ENCODE results near the gene DPYD.

Gene DPYD

DNA sequence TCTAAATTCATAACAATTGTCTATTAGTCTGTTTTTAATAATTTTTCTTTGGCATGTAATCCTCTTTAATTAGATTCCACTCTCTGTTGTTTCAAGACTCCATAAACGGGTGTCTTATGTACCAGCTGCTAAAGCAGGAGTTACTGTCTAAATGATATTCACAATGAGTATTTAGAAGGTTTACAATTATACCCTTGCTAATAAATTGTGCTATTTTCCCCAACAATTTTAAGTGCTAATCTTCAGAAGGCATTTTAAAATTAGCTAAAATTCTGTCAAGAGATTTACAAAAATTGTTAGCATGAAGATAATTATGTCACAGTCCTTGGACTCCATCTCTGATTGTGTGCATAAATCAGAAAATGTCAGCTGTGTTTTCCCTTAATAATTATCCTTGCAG is 83.7 kb downstream of the DPYD start:
- no peak for DNase-seq (ENCODE audit: low spot score)

DNA sequence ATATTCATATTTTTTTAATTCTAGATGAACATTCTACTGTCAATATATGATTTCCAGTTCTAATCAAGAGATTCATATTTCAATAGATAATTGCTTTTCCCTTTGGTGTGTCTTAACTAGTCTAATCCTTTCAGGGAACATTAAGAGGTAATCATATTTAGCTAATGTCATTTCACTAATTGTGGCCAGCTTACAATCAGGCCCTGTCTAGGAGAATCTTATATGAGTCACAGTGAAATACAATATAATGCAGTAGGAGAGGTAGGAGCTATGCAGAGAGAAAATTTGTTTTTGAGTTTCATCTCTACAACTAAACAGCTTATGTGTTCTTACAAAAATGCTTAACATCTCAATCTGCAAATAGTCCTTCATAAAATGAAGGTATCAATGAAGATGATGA is 85.9 kb downstream of the DPYD start:
- DNase-seq (ENCODE audit: low spot score) = no peak

DNA sequence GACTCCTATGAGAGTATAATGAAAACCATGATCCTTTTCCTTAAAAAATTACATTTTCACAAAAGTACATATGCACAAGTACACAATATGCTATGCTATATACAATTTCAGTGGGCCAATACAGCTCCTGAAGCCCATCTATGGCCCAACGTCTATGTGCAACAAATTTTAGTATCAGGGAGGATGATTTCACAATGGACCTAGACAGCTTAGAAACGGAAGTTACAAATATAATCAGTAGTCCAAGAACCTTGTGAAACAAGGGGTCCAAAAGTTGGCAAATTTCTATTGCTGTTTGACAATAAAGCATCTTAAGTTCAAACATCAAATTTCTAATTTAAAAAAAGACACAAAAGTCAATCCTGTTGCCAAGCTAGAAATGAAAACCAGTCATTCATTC is 87.0 kb downstream of the DPYD start:
- DNase-seq (ENCODE audit: low spot score) = no peak

DNA sequence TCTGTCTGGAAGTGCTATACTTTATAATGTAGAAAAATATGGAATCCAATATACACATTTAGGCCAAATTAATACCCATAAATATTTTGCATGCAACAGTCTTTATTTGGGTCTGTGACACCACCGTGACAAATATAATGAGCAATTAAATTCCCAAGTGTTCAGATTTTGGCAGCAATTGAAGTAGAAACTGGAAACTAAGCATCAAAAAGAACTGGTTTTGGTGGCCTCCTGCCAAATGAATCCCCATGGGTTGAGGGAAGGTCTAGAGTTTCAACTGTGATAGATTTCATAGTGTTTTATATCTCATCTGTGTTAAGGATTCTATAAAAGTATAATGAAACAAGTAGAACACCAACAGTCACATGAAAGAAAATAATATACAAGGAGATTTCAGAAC is 88.4 kb downstream of the DPYD start:
- DNase-seq (ENCODE audit: low spot score) = no peak

DNA sequence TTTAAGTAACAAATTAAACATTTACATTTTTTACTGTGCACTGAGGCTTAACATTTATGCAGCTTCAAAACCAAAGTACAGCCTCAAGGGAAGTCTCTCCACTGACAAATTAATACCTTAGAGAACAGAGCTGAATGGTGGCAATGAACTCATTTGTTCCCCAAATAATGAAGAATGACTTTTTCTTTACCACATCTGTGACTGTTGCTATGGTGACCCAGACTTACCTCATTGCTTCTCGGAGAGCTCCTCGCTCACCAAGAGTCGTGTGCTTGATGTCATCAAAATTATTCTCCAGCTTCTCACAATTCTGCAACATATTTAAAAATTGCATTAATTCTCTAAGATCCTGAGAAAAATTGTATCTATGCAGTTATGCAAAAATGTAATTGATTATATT is 92.9 kb downstream of the DPYD start:
- DNase-seq (ENCODE audit: low spot score) = no peak

DNA sequence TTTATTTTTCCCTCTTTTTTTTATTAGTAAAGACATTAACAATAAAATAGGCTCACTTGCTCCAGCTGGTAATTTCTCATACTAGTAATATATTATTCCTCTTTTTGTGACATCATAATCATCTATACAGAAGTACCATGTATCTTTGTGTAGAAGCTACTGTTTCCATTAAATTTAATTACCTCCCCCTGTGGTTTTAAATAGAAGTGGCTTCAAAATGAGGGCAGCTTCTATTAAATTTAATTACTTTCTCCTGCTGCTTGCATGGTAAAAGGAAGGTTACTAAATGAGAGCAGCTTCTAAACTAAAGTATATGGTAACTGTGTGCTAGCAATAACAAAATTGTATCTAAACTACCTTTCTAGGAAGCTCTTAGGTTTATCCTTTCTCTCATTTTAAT is 94.0 kb downstream of the DPYD start:
- DNase-seq (ENCODE audit: low spot score) = no peak

DNA sequence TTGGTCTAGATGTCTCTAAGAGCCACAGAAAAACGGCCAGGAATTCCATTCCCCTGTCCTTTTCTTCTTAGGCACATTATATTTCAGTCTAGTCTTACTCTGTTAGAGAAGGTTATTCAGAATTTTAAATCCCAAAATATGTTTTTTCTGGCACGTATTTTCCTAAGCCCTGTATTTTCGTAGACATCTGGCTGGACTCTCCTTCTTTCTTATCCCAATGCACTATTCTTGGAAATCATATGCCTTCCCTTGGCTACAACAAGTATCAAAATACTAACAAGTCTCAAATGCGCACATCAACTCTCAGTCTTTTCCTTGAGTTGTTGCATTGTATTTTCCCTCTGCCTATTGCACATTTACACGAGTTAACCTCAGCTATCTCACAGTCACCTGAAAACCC is 96.2 kb downstream of the DPYD start:
- DNase-seq (ENCODE audit: low spot score) = no peak

DNA sequence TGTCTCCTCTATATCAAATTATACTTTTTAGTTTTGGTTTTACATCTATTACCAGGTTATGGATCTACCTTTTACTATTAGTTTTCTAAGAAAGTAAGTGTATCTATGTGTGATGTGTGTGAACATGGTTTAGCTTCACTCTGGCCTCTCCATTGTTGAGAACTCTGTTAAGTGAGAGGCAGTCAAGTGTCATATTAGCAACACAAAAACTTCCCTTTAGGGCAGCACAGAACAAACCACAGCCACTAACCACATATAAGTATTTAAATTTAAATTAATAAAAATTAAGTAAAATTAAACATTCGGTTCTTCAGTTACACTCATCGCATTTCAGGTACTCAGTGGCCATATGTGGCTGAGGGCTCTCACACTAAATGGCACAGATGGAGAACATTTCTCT is 96.6 kb downstream of the DPYD start:
- DNase-seq (ENCODE audit: low spot score) = no peak

DNA sequence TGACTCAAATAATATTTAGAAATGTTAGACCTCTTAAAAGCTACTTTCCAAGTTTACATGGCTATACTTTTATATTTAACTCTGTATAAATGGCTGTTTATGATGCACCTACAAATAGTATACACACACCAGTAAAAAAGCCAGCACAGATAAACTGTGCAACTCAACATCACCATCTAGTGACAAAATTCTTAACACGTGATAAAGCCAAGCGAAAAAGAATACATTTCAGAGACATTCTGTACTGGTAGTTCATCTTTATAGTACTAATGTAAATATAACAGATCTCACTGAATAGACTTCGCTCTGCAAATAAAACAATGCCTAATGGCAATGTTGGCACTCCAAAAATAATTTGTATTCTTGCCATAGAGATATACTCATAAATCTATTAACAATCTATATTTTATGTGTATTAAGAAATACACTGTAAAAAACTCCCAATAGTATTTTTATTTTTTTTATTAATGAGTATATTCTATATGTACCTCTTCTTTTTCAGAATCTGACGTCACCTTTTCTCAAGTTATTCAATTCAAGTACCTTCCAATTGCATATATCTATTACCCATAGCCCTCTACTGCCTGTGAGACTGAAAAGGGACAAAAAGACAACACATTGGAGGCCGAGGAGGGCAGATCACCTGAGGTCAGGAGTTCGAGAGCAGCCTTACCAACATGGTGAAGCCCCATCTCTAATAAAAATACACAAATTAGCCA is 100.2 kb downstream of the DPYD start:
- DNase-seq (ENCODE audit: low spot score) = no peak

DNA sequence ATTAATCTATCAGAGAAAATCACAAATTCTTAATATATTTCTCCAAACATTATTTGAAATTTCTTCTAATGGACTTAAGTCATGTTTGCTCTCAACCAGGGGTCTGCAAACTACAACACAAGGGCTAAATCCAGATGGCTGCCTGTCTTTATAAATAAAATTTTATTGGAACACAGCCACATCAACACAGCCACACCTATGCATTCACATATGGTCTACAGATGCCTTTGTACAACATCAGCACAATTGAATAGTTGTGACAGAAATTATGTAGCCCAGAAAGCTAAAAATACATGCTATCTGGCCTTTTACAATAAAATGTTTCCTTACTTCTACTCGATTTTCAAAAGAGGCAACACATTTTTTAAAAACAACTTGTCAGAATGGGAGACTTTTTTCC is 103.9 kb downstream of the DPYD start:
- DNase-seq (ENCODE audit: low spot score) = no peak

DNA sequence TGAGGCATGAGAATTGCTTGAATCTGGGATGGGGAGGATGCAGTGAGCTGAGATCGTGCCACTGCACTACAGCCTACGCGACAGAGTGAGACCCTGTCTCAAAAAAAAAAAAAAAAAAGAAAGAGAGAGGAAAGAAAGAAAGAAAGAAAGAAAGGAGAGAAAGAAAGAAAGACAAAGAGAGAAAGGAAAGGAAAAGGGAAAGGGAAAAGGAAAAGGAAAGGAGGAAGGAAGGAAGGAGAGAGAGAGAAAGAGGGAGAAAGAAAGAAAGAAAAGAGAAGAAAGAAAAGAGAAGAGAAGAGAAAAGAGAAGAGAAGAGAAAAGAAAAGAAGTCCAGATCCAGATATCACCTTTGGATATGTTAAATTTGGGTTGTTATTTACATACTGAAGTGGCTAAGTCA is 106.0 kb downstream of the DPYD start:
- DNase-seq (ENCODE audit: low spot score) = no peak

DNA sequence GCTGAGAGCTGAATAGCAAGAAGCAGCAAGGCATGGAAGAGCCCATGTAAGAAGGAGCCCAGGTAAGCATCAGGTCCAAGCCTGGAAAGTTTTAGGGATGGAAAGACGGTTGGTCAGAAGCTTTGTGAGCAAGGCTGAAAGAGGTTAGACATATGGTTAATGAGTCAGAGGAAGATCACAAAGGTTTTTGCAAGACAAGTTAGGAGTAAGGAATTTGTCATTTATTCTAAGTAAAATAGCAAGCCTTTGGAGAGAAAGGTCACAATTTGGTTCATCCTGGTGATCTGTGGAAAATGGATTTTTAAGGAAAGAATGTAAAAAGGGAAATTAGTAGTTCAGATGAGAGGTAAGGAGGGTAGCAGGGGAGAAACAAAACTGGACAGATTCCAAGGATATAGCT is 106.7 kb downstream of the DPYD start:
- DNase-seq (ENCODE audit: low spot score) = no peak

DNA sequence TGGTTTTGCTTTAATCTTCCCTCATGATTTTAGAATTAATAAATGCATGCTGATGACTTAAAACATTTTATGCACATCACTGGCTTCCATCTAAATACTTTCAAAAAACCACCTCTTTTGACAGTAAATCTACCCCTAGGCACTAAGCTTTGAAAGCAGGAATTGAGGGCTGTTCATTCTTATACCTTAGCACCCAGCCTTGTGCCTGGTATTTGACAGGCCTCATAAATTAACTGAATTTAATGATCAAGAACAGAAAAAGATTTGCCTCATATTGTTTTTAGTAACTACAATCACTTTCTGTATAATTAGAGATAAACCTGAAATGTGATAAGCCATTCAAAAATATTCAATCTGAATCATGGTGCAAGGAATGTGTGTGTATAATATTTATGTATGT is 108.8 kb downstream of the DPYD start:
- no peak for DNase-seq (ENCODE audit: low spot score)

DNA sequence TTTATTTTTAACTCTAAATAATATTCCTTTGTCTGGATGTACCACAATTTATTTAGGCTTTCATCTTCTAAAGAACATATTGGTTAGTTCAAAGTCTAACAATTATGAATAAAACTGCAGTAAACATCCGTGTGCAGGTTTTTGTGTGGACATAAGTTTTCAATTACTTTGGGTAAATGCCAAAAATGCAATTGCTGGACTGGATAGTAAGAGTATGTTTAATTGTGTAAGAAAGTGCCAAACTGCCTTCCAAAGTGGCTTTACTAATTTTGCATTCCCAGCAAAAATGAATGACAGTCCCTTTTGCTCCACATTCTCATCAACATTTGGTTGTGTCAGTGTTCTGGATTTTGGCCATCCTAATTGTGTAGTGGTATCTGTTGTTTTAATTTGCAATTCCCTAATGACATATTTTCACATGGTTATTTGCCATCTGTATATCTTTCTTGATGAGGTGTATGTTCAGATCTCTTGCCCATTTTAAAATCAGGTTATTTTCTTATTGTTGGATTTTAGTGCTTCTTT is 113.8 kb downstream of the DPYD start:
- DNase-seq (ENCODE audit: low spot score) = no peak

DNA sequence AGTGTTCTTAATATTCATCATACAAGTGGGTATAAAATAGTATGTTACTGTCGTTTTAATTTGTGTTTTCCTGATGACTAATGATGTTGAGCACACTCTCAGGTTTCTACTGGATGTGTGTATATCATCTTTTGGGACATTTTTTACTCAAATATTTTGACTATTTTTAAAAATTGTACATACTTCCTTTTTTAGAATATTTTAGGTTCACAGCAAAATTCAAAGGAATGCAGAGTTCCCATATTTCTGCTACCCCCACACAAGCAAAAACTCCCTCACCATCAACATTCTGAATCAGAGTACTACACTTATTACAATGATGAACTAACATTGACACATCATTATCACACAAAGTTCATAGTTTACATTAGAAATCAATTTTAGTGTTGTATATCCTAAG is 114.5 kb downstream of the DPYD start:
- no peak for DNase-seq (ENCODE audit: low spot score)

DNA sequence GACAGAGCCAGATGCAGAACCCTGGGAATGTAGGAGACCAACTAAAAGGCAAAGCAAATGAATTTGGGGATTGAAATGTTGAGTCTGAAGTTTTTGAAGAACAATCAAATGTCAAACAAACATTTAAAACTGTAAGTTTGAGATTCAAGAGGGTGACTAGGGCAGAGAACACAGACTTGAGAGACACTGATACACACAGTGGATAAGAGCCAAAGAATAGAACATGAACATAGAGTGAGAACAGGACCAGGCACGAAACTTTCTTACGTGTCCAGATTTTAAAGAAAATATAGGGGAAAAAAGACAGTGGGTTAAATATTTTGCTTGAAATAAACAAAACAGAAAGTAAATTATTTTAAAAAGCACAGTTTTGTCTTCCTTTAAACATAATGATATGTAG is 115.7 kb downstream of the DPYD start:
- no peak for DNase-seq (ENCODE audit: low spot score)

DNA sequence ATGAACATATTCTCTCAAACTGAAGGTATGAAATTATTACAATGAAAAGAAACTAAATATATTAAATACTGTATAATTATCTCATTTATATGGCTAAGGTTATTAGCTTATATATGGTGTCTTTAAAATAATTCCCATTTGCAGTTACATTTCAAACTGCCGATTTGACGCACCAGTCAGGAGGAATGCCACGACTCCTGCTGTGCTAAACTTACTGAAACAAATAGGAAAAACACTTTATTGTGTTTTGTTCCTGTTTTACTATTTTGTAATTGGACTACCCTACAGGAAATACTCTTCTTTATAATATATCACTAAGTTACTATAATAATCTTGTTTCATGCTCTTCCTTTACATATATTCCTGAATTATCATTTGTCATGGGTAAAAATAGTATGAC is 117.8 kb downstream of the DPYD start:
- no peak for DNase-seq (ENCODE audit: low spot score)

DNA sequence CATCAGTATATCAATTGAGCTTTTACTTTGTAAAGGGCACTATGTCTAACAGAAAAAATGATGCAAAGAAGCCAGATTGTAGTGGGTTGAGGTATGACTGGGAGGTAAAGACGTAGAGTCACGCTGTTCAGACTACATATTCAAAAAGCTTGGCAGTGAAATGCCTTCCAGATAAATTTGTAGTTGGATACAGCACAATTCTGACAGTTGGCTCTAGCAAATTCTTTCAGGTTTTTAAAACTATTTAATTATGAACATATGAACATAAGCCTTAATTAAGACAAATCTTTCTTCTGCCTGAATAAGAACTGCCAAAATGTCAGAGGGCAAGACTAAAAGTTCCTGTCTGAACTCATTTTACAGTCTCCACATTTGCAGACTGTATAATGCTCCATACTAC is 118.8 kb downstream of the DPYD start:
- no peak for DNase-seq (ENCODE audit: low spot score)

DNA sequence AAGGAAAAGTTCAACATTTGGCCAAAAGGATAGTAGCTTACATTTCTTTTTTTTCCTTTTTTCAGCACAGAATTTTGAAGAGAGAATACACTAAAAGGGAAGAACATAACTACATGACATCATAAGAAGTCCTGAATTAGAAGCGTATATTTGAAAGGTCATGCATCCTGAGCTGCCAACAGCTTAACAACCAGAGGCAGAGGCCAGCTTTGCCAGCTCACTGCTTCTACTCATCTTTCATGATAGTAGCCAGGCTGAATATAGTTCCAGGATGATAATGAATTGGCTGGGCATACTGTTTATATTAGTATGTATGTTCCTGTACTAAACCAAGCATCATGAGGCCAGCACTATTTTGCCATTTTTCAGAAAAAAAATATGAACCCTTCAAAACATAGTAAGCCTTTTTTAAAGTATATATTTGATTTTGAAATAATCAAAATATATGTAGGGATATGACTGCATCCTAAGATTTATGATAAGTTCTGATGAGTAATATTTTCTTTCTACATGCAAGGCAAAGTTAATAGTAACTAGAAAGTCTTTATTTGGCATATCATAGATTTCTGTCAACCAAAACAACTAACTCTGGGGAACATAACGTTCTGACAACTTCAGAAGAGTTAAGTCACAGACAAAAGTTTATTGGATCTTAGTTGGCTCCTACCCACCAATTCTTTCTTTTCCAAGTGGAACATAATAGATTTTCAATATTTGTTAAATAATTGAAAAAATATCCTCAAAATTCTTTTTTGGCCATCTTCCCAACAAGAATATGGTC is 123.2 kb downstream of the DPYD start:
- no peak for DNase-seq (ENCODE audit: low spot score)

DNA sequence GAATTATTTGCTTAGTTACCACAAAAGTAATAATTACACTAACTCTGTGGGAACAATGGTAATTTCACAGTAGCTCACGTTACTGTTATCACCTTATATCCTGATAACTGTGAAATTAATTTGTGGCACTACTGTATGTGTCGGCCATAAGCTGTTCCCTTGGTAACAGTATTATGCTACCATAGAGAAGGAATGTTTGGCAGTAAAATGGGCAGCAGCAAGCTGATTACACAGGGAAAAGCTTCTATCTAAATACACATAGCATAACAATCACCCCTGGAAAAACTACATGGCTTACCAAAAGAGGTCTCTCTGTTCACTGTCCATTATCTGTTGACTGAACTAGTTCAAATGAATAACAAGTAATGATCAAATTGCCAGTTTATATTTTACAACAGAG is 124.1 kb downstream of the DPYD start:
- peak; percentile 1 for DNase-seq (ENCODE audit: low spot score)

DNA sequence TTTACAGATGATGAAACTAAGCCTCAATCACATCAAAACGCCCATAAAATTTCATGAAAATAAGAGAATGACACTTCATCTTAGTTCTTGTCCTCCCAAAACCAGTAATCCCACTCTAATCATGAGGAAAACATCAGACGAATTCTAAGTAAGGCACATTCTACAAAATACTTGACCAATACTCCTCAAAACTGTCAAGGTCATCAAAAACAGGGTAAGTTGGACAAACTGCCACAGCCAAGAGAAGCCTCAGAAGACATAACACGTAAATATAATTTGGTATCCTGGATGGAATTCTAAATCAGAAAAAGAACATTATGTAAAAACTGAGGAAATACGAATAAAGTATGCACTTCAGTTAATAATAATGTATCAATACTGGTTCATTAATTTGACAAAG is 128.2 kb downstream of the DPYD start:
- DNase-seq (ENCODE audit: low spot score) = no peak

DNA sequence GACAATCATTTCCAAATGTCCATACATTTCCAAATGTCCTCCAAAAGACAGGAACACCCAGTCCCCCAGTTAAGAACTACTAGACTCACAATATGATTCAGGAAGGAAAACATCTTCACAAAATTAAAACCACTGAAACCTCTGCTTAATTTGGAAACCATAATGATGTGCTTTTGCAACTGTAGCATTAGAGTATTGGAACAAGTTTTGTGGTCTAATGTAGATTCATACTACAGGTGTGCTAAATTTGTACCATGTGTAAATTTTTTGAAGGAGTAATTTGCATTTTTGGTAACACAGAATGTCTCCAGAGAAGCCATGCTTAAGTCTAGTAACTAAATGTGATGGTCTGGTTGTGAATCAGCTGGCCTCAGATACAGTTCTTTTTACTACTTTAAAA is 129.6 kb downstream of the DPYD start:
- DNase-seq (ENCODE audit: low spot score) = no peak

DNA sequence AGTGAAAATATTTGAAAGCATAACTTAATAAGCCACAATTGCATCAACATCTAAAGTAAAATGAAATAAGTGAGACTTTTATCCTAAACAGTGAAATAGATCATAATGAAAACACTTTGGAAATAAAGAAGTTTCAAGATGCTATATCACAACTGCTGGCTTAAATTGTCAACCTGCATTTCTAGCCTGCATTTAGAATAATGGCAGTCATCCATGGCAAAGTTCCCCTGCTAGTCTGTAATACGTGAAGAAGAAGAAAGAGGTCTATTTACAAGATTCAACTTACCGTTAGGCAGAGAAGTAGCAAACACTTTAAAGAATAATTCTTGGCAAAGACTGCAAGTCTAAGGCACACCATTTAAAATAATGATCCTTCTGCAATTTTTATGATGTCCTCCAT is 133.6 kb downstream of the DPYD start:
- no peak for DNase-seq (ENCODE audit: low spot score)

DNA sequence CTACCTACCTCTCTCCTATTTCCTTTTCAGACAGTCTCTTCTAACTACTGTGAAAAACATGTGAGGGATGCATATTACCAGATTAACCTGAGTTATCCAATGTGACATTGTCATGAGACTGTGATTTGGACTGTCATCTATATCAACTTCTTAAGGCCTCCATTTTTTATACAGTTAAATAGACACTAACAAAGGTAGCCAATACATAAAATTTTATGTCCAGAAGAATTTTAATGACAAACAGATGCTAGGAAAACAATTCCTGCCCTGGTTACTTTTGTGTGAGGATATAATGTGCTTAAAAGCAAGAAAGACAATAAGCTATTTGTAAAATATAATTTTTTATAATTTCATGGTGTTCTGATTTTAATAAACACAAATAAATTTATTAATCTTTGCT is 136.2 kb downstream of the DPYD start:
- no peak for DNase-seq (ENCODE audit: low spot score)

Data from hepatic stellate cell (primary cell).